Caco-2 (cell line): ENCODE data around the gene IL16. TPM values are rescaled to one million over a fixed set of nuclear protein-coding genes. Genes with fewer than 3 reads are reported as not detected.
A peak's percentile ranks its signal among the peaks of the same experiment; 100 is the strongest.

Experiments used
- Bru-seq: library from RNA; stranded (reverse); fragments of 400-500 nt; gene quantifications from one replicate; lab custom pipeline; 2021; lab: Mats Ljungman, UMichigan
- BruChase-seq, 2 experiments: library from RNA; stranded (reverse); fragments of 400-500 nt; gene quantifications; one replicate each; lab custom pipeline; 2021; lab: Mats Ljungman, UMichigan
- BruUV-seq: library from RNA; stranded (reverse); fragments of 400-500 nt; replicated peaks from 2 replicates; lab custom pipeline; 2021; lab: Mats Ljungman, UMichigan
- CTCF ChIA-PET: fragments of 300-600 bp; sonication (Branson Sonifier 250); formaldehyde crosslinking; loops from one replicate; lab custom pipeline; 2022; ENCODE audit warnings: antibody characterized with exemption; lab: Charles Lee
- POLR2A ChIA-PET: fragments of 300-600 bp; sonication (Branson Sonifier 250); formaldehyde crosslinking; loops from one replicate; lab custom pipeline; 2022; ENCODE audit warnings: antibody characterized with exemption; lab: Charles Lee
- DNase-seq, 2 experiments: peaks; one replicate each; pipeline versions ENCODE4 v3.0.0 to v3.0.0-alpha.2; 2020 to 2022
- H3K27me3 ChIP-seq: replicated peaks from 2 replicates; pipeline ENCODE4 v1.6.0; 2011; ENCODE audit warnings: low read length; ENCODE audit not compliant: control insufficient read depth, insufficient read depth
- H3K36me3 ChIP-seq: 2 replicates; pipeline ENCODE4 v1.5.1; 2011; ENCODE audit warnings: low read length; ENCODE audit not compliant: control insufficient read depth, insufficient read depth
- H3K4me1 ChIP-seq: fragments of 250-450 bp; sonication (Bioruptor Pico); 2 replicates; pipeline ENCODE4 v1.5.1; 2020; ENCODE audit warnings: mild to moderate bottlenecking
- H3K4me3 ChIP-seq: 2 replicates; pipeline ENCODE4 v1.5.1; 2011; ENCODE audit warnings: low read depth, mild to moderate bottlenecking, control low read depth, low read length
- H3K9me3 ChIP-seq: fragments of 250-450 bp; sonication (Bioruptor Pico); 2 replicates; pipeline ENCODE4 v1.5.1; 2020; ENCODE audit warnings: mild to moderate bottlenecking, moderate library complexity
- H3K27ac Mint-ChIP-seq: one replicate; pipeline ENCODE4 v1.8.0; 2022; ENCODE audit warnings: mixed read lengths; ENCODE audit not compliant: unreplicated experiment
- H3K27me3 Mint-ChIP-seq: one replicate; pipeline ENCODE4 v1.8.0; 2022; ENCODE audit warnings: mixed read lengths; ENCODE audit not compliant: insufficient read depth, unreplicated experiment
- H3K36me3 Mint-ChIP-seq: one replicate; pipeline ENCODE4 v1.8.0; 2022; ENCODE audit warnings: mild to moderate bottlenecking, mixed read lengths; ENCODE audit not compliant: insufficient read depth, unreplicated experiment
- H3K4me1 Mint-ChIP-seq: one replicate; pipeline ENCODE4 v1.8.0; 2022; ENCODE audit warnings: low read depth, mixed read lengths; ENCODE audit not compliant: unreplicated experiment
- H3K4me3 Mint-ChIP-seq: one replicate; pipeline ENCODE4 v1.8.0; 2022; ENCODE audit warnings: mild to moderate bottlenecking, moderate library complexity, mixed read lengths; ENCODE audit not compliant: unreplicated experiment
- H3K9me3 Mint-ChIP-seq: one replicate; pipeline ENCODE4 v1.8.0; 2022; ENCODE audit warnings: mixed read lengths; ENCODE audit not compliant: unreplicated experiment
- CTCF ChIP-seq, 2 experiments: fragments of 200-600 bp in 1 of 2; IDR thresholded peaks; 1 replicate in 1 of 2; 2 replicates in 1 of 2; pipeline versions ENCODE4 v1.5.1 to v1.8.0; 2011 to 2022; ENCODE audit warnings: antibody characterized with exemption in 1 of 2, control low read depth in 1 of 2, inconsistent platforms in 1 of 2, low read depth in 1 of 2, low read length in 1 of 2, mild to moderate bottlenecking in 1 of 2, moderate library complexity in 1 of 2; ENCODE audit not compliant: insufficient read depth in 1 of 2, severe bottlenecking in 1 of 2, unreplicated experiment in 1 of 2
- intact Hi-C: fragments of 100-400 bp; cut with micrococcal nuclease; formaldehyde crosslinking; loops from one replicate; pipeline ENCODE4 v1.10.0; 2022; ENCODE audit not compliant: unreplicated experiment
- long read RNA-seq: library from polyadenylated mRNA; stranded (forward); transcript quantifications from one replicate; pipeline ENCODE4 v2.0.0, GENCODE V29; 2022
- total RNA-seq: library from RNA; stranded (reverse); gene quantifications from 2 replicates; pipeline ENCODE4 v1.2.3, GENCODE V29; 2022

The IL16 gene
- not detected in 2 replicates for total RNA-seq
- Bru-seq, nascent RNA: percentile 0 among the genes with signal in this experiment
- BruChase-seq, experiment 1, labeled RNA remaining after a 2-hour chase: percentile 5 among the genes with signal in this experiment
- percentile 8 among the genes with signal in this experiment for BruChase-seq, experiment 2, labeled RNA remaining after a 6-hour chase
- long read RNA-seq, partial matches to known transcripts: 0 of 2 reads
- long read RNA-seq, other reads (novel, unspliced or antisense): 2 of 2 reads

DNA sequence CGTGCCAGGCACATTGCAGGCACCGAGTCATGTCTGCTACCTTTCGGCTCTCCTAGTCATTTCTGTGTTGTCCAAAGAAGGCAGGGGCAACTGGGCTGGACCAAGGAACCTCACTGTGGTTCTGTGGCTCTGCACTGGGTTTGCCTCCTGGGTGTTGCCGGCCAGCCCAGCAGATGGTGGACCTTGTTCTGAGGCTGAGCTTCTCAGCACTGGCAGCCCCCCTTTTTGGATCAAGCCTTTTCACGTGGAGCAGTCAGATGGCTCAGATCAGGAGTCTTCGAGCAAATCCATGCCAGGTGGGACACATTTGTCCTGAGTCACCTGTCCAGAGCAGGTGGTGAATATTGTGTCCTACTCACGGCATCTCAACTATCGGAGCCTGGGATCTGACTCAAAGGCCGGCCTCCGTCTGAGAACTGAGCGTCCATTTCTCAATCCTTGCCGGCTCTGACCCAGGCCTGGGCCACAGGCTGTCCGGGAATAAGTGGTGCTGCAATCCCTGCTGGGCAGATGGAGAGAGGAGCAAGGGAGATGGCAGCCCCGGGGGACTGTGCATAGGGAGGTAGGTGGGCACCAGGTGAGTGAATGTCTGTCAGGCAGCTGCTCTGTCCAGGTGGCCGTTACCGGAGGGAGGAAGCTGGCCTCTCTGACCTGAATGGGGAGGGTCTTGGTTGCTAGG, at the start of gene IL16:
Gene IL16 (plus strand): TSS at position 304 of the 679 bp plus-strand sequence. CDS start 28,521 bp downstream, outside the sequence.
- Mint-ChIP-seq H3K9me3 (no peaks in the 10 kb centered on the region), H3K4me1 (no peaks in the 10 kb centered on the region), H3K27me3 (peaks cover 18% of the 10 kb centered on the region), H3K36me3 (no peaks in the 10 kb centered on the region), H3K27ac (no peak within 1 kb of the TSS), H3K4me3 (no peak within 1 kb of the TSS)
- Histone ChIP-seq H3K9me3 (no peaks in the 10 kb centered on the region), H3K27me3 (no peaks in the 10 kb centered on the region), H3K36me3 (no peaks in the 10 kb centered on the region), H3K4me3 (no peak within 1 kb of the TSS), H3K4me1 (no peaks in the 10 kb centered on the region)
- no peak for TF ChIP-seq CTCF (IDR thresholded peaks at IDR 0.05; ENCODE audit: insufficient read depth in 1 of 2, low read depth in 1 of 2, low read length in 1 of 2, severe bottlenecking in 1 of 2, unreplicated experiment in 1 of 2)
- BruUV-seq: no TSS peak
- ChIA-PET POLR2A (no interaction called here), CTCF (no interaction called here)
- intact Hi-C loops: no loop called here
- no peak for DNase-seq

- no peak overlapping the region for H3K27ac Mint-ChIP-seq
- intact Hi-C loops: no loop called here
- Histone ChIP-seq H3K4me1 (no peaks in the 10 kb centered on the region), H3K4me3 (no peak overlapping the region), H3K36me3 (no peaks in the 10 kb centered on the region), H3K27me3 (no peaks in the 10 kb centered on the region), H3K9me3 (no peaks in the 10 kb centered on the region)
- DNase-seq: no peak
- H3K27me3 Mint-ChIP-seq: peaks cover 13% of the 10 kb centered on the region
- ChIA-PET CTCF (interaction anchor here (2.8 kb wide), 1 partner anchor 115 kb away, joined by 11 read pairs; no protein-coding TSS in a partner anchor), POLR2A (no interaction called here)
- BruUV-seq: no TSS peak
- H3K4me3 Mint-ChIP-seq: no peak overlapping the region
- no peaks in the 10 kb centered on the region for H3K9me3 Mint-ChIP-seq
- no peaks in the 10 kb centered on the region for H3K36me3 Mint-ChIP-seq
- no peaks in the 10 kb centered on the region for H3K4me1 Mint-ChIP-seq
- no peak for TF ChIP-seq CTCF (IDR thresholded peaks at IDR 0.05; ENCODE audit: insufficient read depth in 1 of 2, low read depth in 1 of 2, low read length in 1 of 2, severe bottlenecking in 1 of 2, unreplicated experiment in 1 of 2)
These were observed 45.3 kb upstream of the IL16 start for GRCh38 chr15:81151389-81151788.

- H3K27me3 ChIP-seq: no peaks in the 10 kb centered on the region
- H3K27ac Mint-ChIP-seq: no peak overlapping the region
- H3K9me3 Mint-ChIP-seq: peaks cover 8% of the 10 kb centered on the region
- intact Hi-C loops: no loop called here
- no peaks in the 10 kb centered on the region for H3K36me3 ChIP-seq
- H3K4me1 ChIP-seq: no peaks in the 10 kb centered on the region
- no peak for DNase-seq
- BruUV-seq: no TSS peak
- H3K4me3 Mint-ChIP-seq: no peak overlapping the region
- ChIA-PET POLR2A (no interaction called here), CTCF (interaction anchor here (2.8 kb wide), 1 partner anchor 114 kb away, joined by 11 read pairs; no protein-coding TSS in a partner anchor)
- H3K27me3 Mint-ChIP-seq: peaks cover 12% of the 10 kb centered on the region
- H3K9me3 ChIP-seq: no peaks in the 10 kb centered on the region
- no peaks in the 10 kb centered on the region for H3K4me1 Mint-ChIP-seq
- TF ChIP-seq CTCF (IDR thresholded peaks at IDR 0.05; ENCODE audit: insufficient read depth in 1 of 2, low read depth in 1 of 2, low read length in 1 of 2, severe bottlenecking in 1 of 2, unreplicated experiment in 1 of 2): no peak
- no peak overlapping the region for H3K4me3 ChIP-seq
- H3K36me3 Mint-ChIP-seq: no peaks in the 10 kb centered on the region
These were observed 44.3 kb upstream of the IL16 start for GRCh38 chr15:81152339-81152738.
